ENCODE results near the gene HMCN1.

The HMCN1 gene

GRCh38 chr1:186118724-186119123, 384.5 kb downstream of the HMCN1 start:
- H3K9me3 Mint-ChIP-seq, result no peaks in the 10 kb centered on the region
- H3K4me3 Mint-ChIP-seq, result no peak overlapping the region
- H3K4me1 Mint-ChIP-seq (ENCODE audit: low read depth), result no peaks in the 10 kb centered on the region
- peaks cover 5% of the 10 kb centered on the region for H3K27me3 Mint-ChIP-seq
- H3K27ac Mint-ChIP-seq, result no peak overlapping the region
- H3K36me3 Mint-ChIP-seq (ENCODE audit: low read depth), result no peaks in the 10 kb centered on the region

GRCh38 chr1:186122837-186123236, 388.6 kb downstream of the HMCN1 start:
- Mint-ChIP-seq H3K4me3 (no peak overlapping the region), H3K27ac (no peak overlapping the region), H3K9me3 (no peaks in the 10 kb centered on the region), H3K27me3 (no peaks in the 10 kb centered on the region), H3K36me3 (ENCODE audit: low read depth) (no peaks in the 10 kb centered on the region), H3K4me1 (ENCODE audit: low read depth) (no peaks in the 10 kb centered on the region)

GRCh38 chr1:186125035-186125434, 390.8 kb downstream of the HMCN1 start:
- H3K36me3 Mint-ChIP-seq (ENCODE audit: low read depth), result no peaks in the 10 kb centered on the region

GRCh38 chr1:186125511-186125910, 391.3 kb downstream of the HMCN1 start:
- no peaks in the 10 kb centered on the region for H3K36me3 Mint-ChIP-seq (ENCODE audit: low read depth)
- H3K4me1 Mint-ChIP-seq (ENCODE audit: low read depth), result no peaks in the 10 kb centered on the region
- no peaks in the 10 kb centered on the region for H3K27me3 Mint-ChIP-seq
- H3K9me3 Mint-ChIP-seq, result no peaks in the 10 kb centered on the region
- no peak overlapping the region for H3K4me3 Mint-ChIP-seq
- H3K27ac Mint-ChIP-seq, result no peak overlapping the region

More at GRCh38 chr1:186125035-186125434, 390.8 kb downstream of the HMCN1 start:
- Mint-ChIP-seq H3K4me1 (ENCODE audit: low read depth) (no peaks in the 10 kb centered on the region), H3K9me3 (no peaks in the 10 kb centered on the region), H3K27ac (no peak overlapping the region), H3K27me3 (no peaks in the 10 kb centered on the region), H3K4me3 (no peak overlapping the region)

- H3K27me3 Mint-ChIP-seq, result peaks cover 4% of the 10 kb centered on the region
- no peaks in the 10 kb centered on the region for H3K4me1 Mint-ChIP-seq (ENCODE audit: low read depth)
- H3K27ac Mint-ChIP-seq, result no peak overlapping the region
- no peak overlapping the region for H3K4me3 Mint-ChIP-seq
- H3K36me3 Mint-ChIP-seq (ENCODE audit: low read depth), result no peaks in the 10 kb centered on the region
- H3K9me3 Mint-ChIP-seq, result no peaks in the 10 kb centered on the region
Observed at GRCh38 chr1:186129758-186130157, 395.6 kb downstream of the HMCN1 start.

- no peak overlapping the region for H3K27ac Mint-ChIP-seq
- no peak overlapping the region for H3K4me3 Mint-ChIP-seq
- H3K27me3 Mint-ChIP-seq, result no peaks in the 10 kb centered on the region
- no peaks in the 10 kb centered on the region for H3K4me1 Mint-ChIP-seq (ENCODE audit: low read depth)
- no peaks in the 10 kb centered on the region for H3K36me3 Mint-ChIP-seq (ENCODE audit: low read depth)
- no peaks in the 10 kb centered on the region for H3K9me3 Mint-ChIP-seq
Observed at GRCh38 chr1:186139115-186139514, 404.9 kb downstream of the HMCN1 start.

- Mint-ChIP-seq H3K4me3 (no peak overlapping the region), H3K4me1 (ENCODE audit: low read depth) (no peaks in the 10 kb centered on the region), H3K27me3 (peaks cover 5% of the 10 kb centered on the region), H3K27ac (no peak overlapping the region), H3K36me3 (ENCODE audit: low read depth) (no peaks in the 10 kb centered on the region), H3K9me3 (no peaks in the 10 kb centered on the region)
Observed at GRCh38 chr1:186139701-186140100, 405.5 kb downstream of the HMCN1 start.

- no peaks in the 10 kb centered on the region for H3K4me1 Mint-ChIP-seq (ENCODE audit: low read depth)
- H3K27ac Mint-ChIP-seq, result no peak overlapping the region
Observed at GRCh38 chr1:186142159-186142558, 408.0 kb downstream of the HMCN1 start.

GRCh38 chr1:186142916-186143315, 408.7 kb downstream of the HMCN1 start:
- Mint-ChIP-seq H3K36me3 (ENCODE audit: low read depth) (no peaks in the 10 kb centered on the region), H3K4me3 (no peak overlapping the region), H3K9me3 (no peaks in the 10 kb centered on the region), H3K27me3 (peaks cover 5% of the 10 kb centered on the region), H3K27ac (no peak overlapping the region), H3K4me1 (ENCODE audit: low read depth) (no peaks in the 10 kb centered on the region)

More at GRCh38 chr1:186142159-186142558, 408.0 kb downstream of the HMCN1 start:
- no peaks in the 10 kb centered on the region for H3K36me3 Mint-ChIP-seq (ENCODE audit: low read depth)
- H3K9me3 Mint-ChIP-seq, result no peaks in the 10 kb centered on the region
- H3K27me3 Mint-ChIP-seq, result peaks cover 5% of the 10 kb centered on the region
- H3K4me3 Mint-ChIP-seq, result no peak overlapping the region

GRCh38 chr1:186143481-186143880, 409.3 kb downstream of the HMCN1 start:
- H3K27ac Mint-ChIP-seq, result no peak overlapping the region
- no peak overlapping the region for H3K4me3 Mint-ChIP-seq
- no peaks in the 10 kb centered on the region for H3K4me1 Mint-ChIP-seq (ENCODE audit: low read depth)

GRCh38 chr1:186144505-186144904, 410.3 kb downstream of the HMCN1 start:
- no peaks in the 10 kb centered on the region for H3K36me3 Mint-ChIP-seq (ENCODE audit: low read depth)
- no peak overlapping the region for H3K4me3 Mint-ChIP-seq
- no peaks in the 10 kb centered on the region for H3K9me3 Mint-ChIP-seq
- no peaks in the 10 kb centered on the region for H3K4me1 Mint-ChIP-seq (ENCODE audit: low read depth)
- H3K27me3 Mint-ChIP-seq, result peaks cover 5% of the 10 kb centered on the region
- no peak overlapping the region for H3K27ac Mint-ChIP-seq

More at GRCh38 chr1:186143481-186143880, 409.3 kb downstream of the HMCN1 start:
- Mint-ChIP-seq H3K9me3 (no peaks in the 10 kb centered on the region), H3K27me3 (peaks cover 5% of the 10 kb centered on the region), H3K36me3 (ENCODE audit: low read depth) (no peaks in the 10 kb centered on the region)

- Mint-ChIP-seq H3K27me3 (peaks cover 5% of the 10 kb centered on the region), H3K27ac (no peak overlapping the region), H3K4me3 (no peak overlapping the region), H3K9me3 (no peaks in the 10 kb centered on the region), H3K4me1 (ENCODE audit: low read depth) (no peaks in the 10 kb centered on the region), H3K36me3 (ENCODE audit: low read depth) (no peaks in the 10 kb centered on the region)
Observed at GRCh38 chr1:186146974-186147373, 412.8 kb downstream of the HMCN1 start.

GRCh38 chr1:186149591-186149990, 415.4 kb downstream of the HMCN1 start:
- peaks cover 3% of the 10 kb centered on the region for H3K27me3 Mint-ChIP-seq
- H3K36me3 Mint-ChIP-seq (ENCODE audit: low read depth), result no peaks in the 10 kb centered on the region
- H3K9me3 Mint-ChIP-seq, result no peaks in the 10 kb centered on the region
- H3K27ac Mint-ChIP-seq, result no peak overlapping the region
- H3K4me3 Mint-ChIP-seq, result no peak overlapping the region
- H3K4me1 Mint-ChIP-seq (ENCODE audit: low read depth), result no peaks in the 10 kb centered on the region

- Mint-ChIP-seq H3K27ac (no peak overlapping the region), H3K4me1 (ENCODE audit: low read depth) (no peaks in the 10 kb centered on the region), H3K9me3 (no peaks in the 10 kb centered on the region), H3K27me3 (peaks cover 10% of the 10 kb centered on the region), H3K36me3 (ENCODE audit: low read depth) (no peaks in the 10 kb centered on the region), H3K4me3 (no peak overlapping the region)
Observed at GRCh38 chr1:186152227-186152619, 418.0 kb downstream of the HMCN1 start.

GRCh38 chr1:186152620-186153239, 418.5 kb downstream of the HMCN1 start:
- H3K36me3 Mint-ChIP-seq (ENCODE audit: low read depth), result no peaks in the 10 kb centered on the region
- no peaks in the 10 kb centered on the region for H3K9me3 Mint-ChIP-seq
- peaks cover 10% of the 10 kb centered on the region for H3K27me3 Mint-ChIP-seq
- no peak overlapping the region for H3K4me3 Mint-ChIP-seq
- H3K27ac Mint-ChIP-seq, result no peak overlapping the region
- no peaks in the 10 kb centered on the region for H3K4me1 Mint-ChIP-seq (ENCODE audit: low read depth)

- peaks cover 10% of the 10 kb centered on the region for H3K27me3 Mint-ChIP-seq
- no peaks in the 10 kb centered on the region for H3K36me3 Mint-ChIP-seq (ENCODE audit: low read depth)
- no peaks in the 10 kb centered on the region for H3K9me3 Mint-ChIP-seq
- H3K4me1 Mint-ChIP-seq (ENCODE audit: low read depth), result no peaks in the 10 kb centered on the region
- H3K4me3 Mint-ChIP-seq, result no peak overlapping the region
- no peak overlapping the region for H3K27ac Mint-ChIP-seq
Observed at GRCh38 chr1:186154651-186155050, 420.5 kb downstream of the HMCN1 start.
